Vagina (tissue), 2 donors: Measurements from ENCODE around the gene MCM5. TPM values are rescaled to one million over a fixed set of nuclear protein-coding genes. Genes with fewer than 3 reads are reported as not detected.

ENCODE experiments used
- DNase-seq, 2 donors: peaks; one replicate each; pipeline ENCODE4 v3.0.0-alpha.2; 2017; ENCODE audit errors: extremely low spot score in 2 of 2
- H3K27ac ChIP-seq: fragments of 200-600 bp; sonication (generic); one replicate; pipeline ENCODE4 v1.5.1; 2019
- H3K27me3 ChIP-seq: fragments of 200-600 bp; sonication (generic); one replicate; pipeline ENCODE4 v1.5.1; 2019
- H3K36me3 ChIP-seq, 2 donors: fragments of 200-600 bp; sonication (generic); one replicate each; pipeline ENCODE4 v1.5.1; 2017 to 2019
- H3K4me1 ChIP-seq: fragments of 200-600 bp; sonication (generic); one replicate; pipeline ENCODE4 v1.5.1; 2019
- H3K4me3 ChIP-seq, 2 donors: fragments of 200-600 bp; sonication (generic); 1 replicate in 1 of 2; 2 replicates in 1 of 2; pipeline ENCODE4 v1.5.1; 2016 to 2019
- H3K9me3 ChIP-seq: fragments of 200-600 bp; sonication (generic); one replicate; pipeline ENCODE4 v1.5.1; 2019
- CTCF ChIP-seq, 3 experiments: fragments of 450-650 bp in 2 of 3; fragments of 200-600 bp in 1 of 3; sonication (generic) in 1 of 3; IDR thresholded peaks; one replicate each; pipeline ENCODE4 v1.5.1; 2017 to 2019; ENCODE audit warnings: antibody characterized with exemption in 3 of 3, mild to moderate bottlenecking in 2 of 3, moderate library complexity in 2 of 3
- POLR2A ChIP-seq, 2 donors: fragments of 450-650 bp; IDR thresholded peaks; one replicate each; pipeline ENCODE4 v1.6.1; 2017; ENCODE audit warnings: antibody characterized with exemption in 2 of 2, mild to moderate bottlenecking in 2 of 2, moderate library complexity in 2 of 2
- POLR2AphosphoS5 ChIP-seq, 2 donors: sonication (generic); formaldehyde crosslinking; IDR thresholded peaks; one replicate each; pipeline ENCODE4 v1.9.0; 2017; ENCODE audit warnings: antibody characterized with exemption in 2 of 2, mild to moderate bottlenecking in 2 of 2, low read depth in 1 of 2; ENCODE audit not compliant: insufficient read depth in 1 of 2
- intact Hi-C: fragments of 100-400 bp; cut with DNase I; formaldehyde crosslinking; loops from one replicate; pipeline ENCODE4 v1.15.1; 2023
- total RNA-seq: library from RNA; depleted of rRNA; stranded (reverse); fragments of >200 nt; gene quantifications from one replicate; pipeline ENCODE4 v1.2.3, GENCODE V29; 2016

MCM5 gene
- total RNA-seq, 1 donor from 2014 or later: 17.9 TPM

GRCh38 chr22:35454416-35455054, 54.6 kb downstream of the MCM5 start:
- intact Hi-C loops: no loop called here
- no peaks in the 10 kb centered on the region for H3K4me1 ChIP-seq
- H3K36me3 ChIP-seq: no peaks in the 10 kb centered on the region
- no peak overlapping the region for H3K4me3 ChIP-seq
- DNase-seq: no peak
- no peak overlapping the region for H3K27ac ChIP-seq
- H3K9me3 ChIP-seq: no peaks in the 10 kb centered on the region
- H3K27me3 ChIP-seq: no peaks in the 10 kb centered on the region
- no peak for TF ChIP-seq POLR2AphosphoS5 (IDR thresholded peaks at IDR 0.05; ENCODE audit: insufficient read depth in 1 of 2, low read depth in 1 of 2)
- no peak for TF ChIP-seq POLR2A (IDR thresholded peaks at IDR 0.05)
- TF ChIP-seq CTCF (IDR thresholded peaks at IDR 0.05): no peak

GRCh38 chr22:35455529-35455928, 55.6 kb downstream of the MCM5 start:
- Histone ChIP-seq H3K4me3 (no peak overlapping the region), H3K9me3 (no peaks in the 10 kb centered on the region), H3K4me1 (no peaks in the 10 kb centered on the region), H3K27ac (no peak overlapping the region), H3K36me3 (no peaks in the 10 kb centered on the region), H3K27me3 (no peaks in the 10 kb centered on the region)
- DNase-seq: no peak
- intact Hi-C loops: no loop called here
- TF ChIP-seq CTCF (IDR thresholded peaks at IDR 0.05) (no peak), POLR2A (IDR thresholded peaks at IDR 0.05) (no peak), POLR2AphosphoS5 (IDR thresholded peaks at IDR 0.05; ENCODE audit: insufficient read depth in 1 of 2, low read depth in 1 of 2) (no peak)

GRCh38 chr22:35456757-35457156, 56.8 kb downstream of the MCM5 start:
- no peak for TF ChIP-seq POLR2AphosphoS5 (IDR thresholded peaks at IDR 0.05; ENCODE audit: insufficient read depth in 1 of 2, low read depth in 1 of 2)
- no peak for TF ChIP-seq POLR2A (IDR thresholded peaks at IDR 0.05)
- no peak for TF ChIP-seq CTCF (IDR thresholded peaks at IDR 0.05)
- H3K27ac ChIP-seq: no peak overlapping the region
- no peak overlapping the region for H3K4me3 ChIP-seq
- intact Hi-C loops: no loop called here
- DNase-seq: no peak
- no peaks in the 10 kb centered on the region for H3K4me1 ChIP-seq
- H3K27me3 ChIP-seq: no peaks in the 10 kb centered on the region
- no peaks in the 10 kb centered on the region for H3K36me3 ChIP-seq
- no peaks in the 10 kb centered on the region for H3K9me3 ChIP-seq

GRCh38 chr22:35457729-35458546, 58.0 kb downstream of the MCM5 start:
- no peak for DNase-seq
- Histone ChIP-seq H3K27me3 (no peaks in the 10 kb centered on the region), H3K4me3 (no peak overlapping the region), H3K27ac (no peak overlapping the region), H3K36me3 (no peaks in the 10 kb centered on the region), H3K4me1 (no peaks in the 10 kb centered on the region), H3K9me3 (no peaks in the 10 kb centered on the region)
- TF ChIP-seq POLR2A (IDR thresholded peaks at IDR 0.05) (no peak), POLR2AphosphoS5 (IDR thresholded peaks at IDR 0.05; ENCODE audit: insufficient read depth in 1 of 2, low read depth in 1 of 2) (no peak), CTCF (IDR thresholded peaks at IDR 0.05) (no peak)
- intact Hi-C loops: no loop called here
